Brain microvascular endothelial cell (primary cell): ENCODE data around the gene SURF6.

Experiments
- DNase-seq: peaks from one replicate; pipeline ENCODE4 v3.0.0-alpha.2; 2020
- H3K27ac ChIP-seq: fragments of 250-450 bp; sonication (Bioruptor Pico); 2 replicates; pipeline ENCODE4 v1.5.1; 2020; ENCODE audit warnings: mild to moderate bottlenecking, moderate library complexity
- H3K27me3 ChIP-seq: fragments of 250-450 bp; sonication (Bioruptor Pico); replicated peaks from 2 replicates; pipeline ENCODE4 v1.5.1; 2020; ENCODE audit warnings: mild to moderate bottlenecking
- H3K36me3 ChIP-seq: fragments of 250-450 bp; sonication (Bioruptor Pico); replicated peaks from 2 replicates; pipeline ENCODE4 v1.5.1; 2020; ENCODE audit warnings: mild to moderate bottlenecking
- H3K4me3 ChIP-seq: 2 replicates; pipeline ENCODE4 v1.5.1; 2011; ENCODE audit warnings: low read depth, mild to moderate bottlenecking, control low read depth, low read length, moderate library complexity
- in situ Hi-C: cut with HindIII; loops from 2 replicates; pipeline ENCODE4 v1.10.0; 2017; ENCODE audit warnings: low sequenced_read_pairs, low pct_ligation_motif_present
- TF ChIP-seq, protein P1 (sequence below): IDR thresholded peaks from 2 replicates; pipeline ENCODE4 v1.5.1; 2011; ENCODE audit warnings: low read depth, mild to moderate bottlenecking, moderate library complexity, low read length, control low read depth, inconsistent platforms; ENCODE audit errors: missing control alignments

SURF6 gene

DNA sequence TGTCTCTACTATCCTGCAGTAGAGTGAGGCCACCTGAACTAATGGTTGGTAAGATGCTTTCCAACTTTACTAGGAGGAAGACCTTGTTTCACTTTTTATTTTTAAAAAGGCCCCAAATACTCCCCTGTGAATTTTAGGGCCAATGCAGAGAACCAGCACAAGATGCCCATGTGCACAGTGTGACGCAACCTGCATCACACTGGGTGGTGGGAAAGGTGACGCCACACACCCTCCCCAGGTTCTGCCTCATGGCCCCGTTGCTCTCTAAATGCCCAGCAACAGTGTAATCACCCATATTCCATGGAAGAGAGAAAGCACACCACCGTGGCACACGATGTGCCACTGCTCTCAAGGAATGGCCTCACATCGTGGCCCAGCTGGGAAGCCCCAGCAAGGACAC is 33.4 kb upstream of the SURF6 start:
- Histone ChIP-seq H3K27me3 (no peaks in the 10 kb centered on the region), H3K4me3 (no peak overlapping the region), H3K27ac (no peak overlapping the region), H3K36me3 (peaks cover 75% of the 10 kb centered on the region)
- TF ChIP-seq, protein P1, sequence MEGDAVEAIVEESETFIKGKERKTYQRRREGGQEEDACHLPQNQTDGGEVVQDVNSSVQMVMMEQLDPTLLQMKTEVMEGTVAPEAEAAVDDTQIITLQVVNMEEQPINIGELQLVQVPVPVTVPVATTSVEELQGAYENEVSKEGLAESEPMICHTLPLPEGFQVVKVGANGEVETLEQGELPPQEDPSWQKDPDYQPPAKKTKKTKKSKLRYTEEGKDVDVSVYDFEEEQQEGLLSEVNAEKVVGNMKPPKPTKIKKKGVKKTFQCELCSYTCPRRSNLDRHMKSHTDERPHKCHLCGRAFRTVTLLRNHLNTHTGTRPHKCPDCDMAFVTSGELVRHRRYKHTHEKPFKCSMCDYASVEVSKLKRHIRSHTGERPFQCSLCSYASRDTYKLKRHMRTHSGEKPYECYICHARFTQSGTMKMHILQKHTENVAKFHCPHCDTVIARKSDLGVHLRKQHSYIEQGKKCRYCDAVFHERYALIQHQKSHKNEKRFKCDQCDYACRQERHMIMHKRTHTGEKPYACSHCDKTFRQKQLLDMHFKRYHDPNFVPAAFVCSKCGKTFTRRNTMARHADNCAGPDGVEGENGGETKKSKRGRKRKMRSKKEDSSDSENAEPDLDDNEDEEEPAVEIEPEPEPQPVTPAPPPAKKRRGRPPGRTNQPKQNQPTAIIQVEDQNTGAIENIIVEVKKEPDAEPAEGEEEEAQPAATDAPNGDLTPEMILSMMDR, result no peak
- in situ Hi-C loops, result no loop called here
- no peak for DNase-seq

DNA sequence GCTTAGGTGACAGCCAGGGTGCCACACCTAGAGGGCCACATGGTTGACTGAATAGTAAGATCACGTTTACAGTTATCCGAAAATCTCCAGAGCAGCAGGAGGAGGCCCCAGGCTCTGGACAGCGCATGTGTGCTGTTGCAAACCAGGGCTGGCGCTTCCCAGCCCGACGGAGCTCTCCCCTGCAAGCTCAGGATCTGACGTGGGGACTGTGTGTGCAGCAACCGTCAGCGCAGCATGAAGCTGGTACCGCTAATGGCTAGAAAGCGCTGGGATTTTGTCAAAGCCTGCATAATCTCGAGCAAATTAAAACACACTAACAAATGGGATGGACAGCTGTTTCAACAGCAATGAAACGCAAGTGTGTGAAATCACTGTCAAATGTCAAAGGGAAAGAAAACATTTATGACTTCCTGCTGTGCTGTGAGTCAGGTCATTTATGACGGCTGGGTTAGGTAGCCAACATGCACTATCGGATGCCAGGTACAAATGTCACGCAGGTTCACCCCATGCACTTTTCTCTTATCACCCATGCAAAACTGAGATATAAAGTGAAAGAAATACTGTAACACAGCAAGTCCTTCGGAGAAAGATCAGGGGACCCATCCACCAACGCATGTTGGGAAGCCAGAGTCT is 32.4 kb upstream of the SURF6 start:
- Histone ChIP-seq H3K27ac (peak overlapping the region; percentile 26), H3K36me3 (peaks cover 84% of the 10 kb centered on the region), H3K4me3 (no peak overlapping the region), H3K27me3 (no peaks in the 10 kb centered on the region)
- in situ Hi-C loops, result no loop called here
- DNase-seq, result no peak
- TF ChIP-seq, protein P1, result no peak

DNA sequence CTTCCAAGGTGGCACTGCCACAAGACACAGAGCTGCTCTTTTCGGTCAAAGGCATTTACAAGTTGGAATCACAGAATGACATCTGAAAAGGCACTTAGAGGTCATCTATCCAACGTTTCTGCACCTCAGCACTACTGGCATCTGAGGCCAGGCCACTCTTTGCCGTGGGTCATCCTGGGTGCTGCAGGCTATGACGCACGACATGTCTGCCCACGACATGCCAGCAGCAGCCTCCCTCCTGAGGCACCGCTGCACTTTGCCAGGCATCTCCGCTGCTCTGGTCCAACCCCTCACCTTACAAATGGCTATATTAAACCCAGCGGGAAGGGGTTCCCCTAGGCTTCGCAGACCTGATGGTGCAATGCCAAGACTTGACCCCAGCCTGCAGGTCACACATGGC is 31.8 kb upstream of the SURF6 start:
- Histone ChIP-seq H3K27ac (no peak overlapping the region), H3K4me3 (no peak overlapping the region), H3K36me3 (peaks cover 84% of the 10 kb centered on the region), H3K27me3 (no peaks in the 10 kb centered on the region)
- TF ChIP-seq, protein P1, result no peak
- in situ Hi-C loops, result no loop called here
- DNase-seq, result no peak

DNA sequence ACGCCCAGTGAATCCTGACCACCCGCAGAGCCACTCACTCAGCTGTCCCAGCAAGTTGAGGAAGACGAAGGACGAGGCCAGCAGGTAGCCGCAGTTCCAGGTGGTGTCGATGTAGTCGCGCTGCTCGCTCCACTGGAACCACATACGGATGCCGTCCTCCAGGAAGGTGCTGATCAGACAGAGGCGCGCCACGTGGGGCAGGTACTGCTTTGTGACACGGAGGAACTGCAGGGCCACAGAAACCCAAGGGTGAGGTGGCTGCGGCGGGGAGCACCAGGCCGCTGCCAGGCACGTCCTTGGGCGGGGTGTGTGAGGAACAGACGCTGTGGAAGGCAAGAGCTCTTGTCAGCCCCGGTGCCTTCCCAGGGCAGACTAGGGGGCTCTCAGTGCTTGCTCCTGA is 31.2 kb upstream of the SURF6 start:
- TF ChIP-seq, protein P1, result no peak
- H3K4me3 ChIP-seq, result no peak overlapping the region

DNA sequence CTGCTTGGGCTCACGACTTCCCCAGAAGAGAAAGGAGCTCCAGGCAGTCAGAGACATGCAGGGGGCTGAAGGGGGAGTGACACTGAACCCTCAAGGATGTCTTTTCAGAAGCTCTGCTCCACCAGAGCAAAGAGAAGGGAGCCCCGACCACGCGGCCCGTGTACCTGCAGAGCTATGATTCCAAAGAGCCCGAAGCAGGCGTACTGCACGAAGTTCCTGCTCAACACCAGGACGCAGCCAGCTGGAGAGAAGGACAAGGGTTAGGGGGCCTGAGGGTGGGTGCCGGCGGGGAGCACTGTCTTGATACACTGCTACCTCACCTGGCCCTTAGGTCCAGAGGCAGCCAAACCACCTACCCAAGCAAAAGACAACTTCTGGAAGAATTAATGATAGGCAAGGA is 30.4 kb upstream of the SURF6 start:
- H3K4me3 ChIP-seq, result no peak overlapping the region
- H3K27me3 ChIP-seq, result no peaks in the 10 kb centered on the region
- TF ChIP-seq, protein P1, result no peak
- no peak overlapping the region for H3K27ac ChIP-seq
- in situ Hi-C loops, result no loop called here
- no peak for DNase-seq
- peaks cover 83% of the 10 kb centered on the region for H3K36me3 ChIP-seq

More for the DNA sequence above, 31.2 kb upstream of the SURF6 start:
- H3K27ac ChIP-seq, result no peak overlapping the region
- peaks cover 84% of the 10 kb centered on the region for H3K36me3 ChIP-seq
- DNase-seq, result no peak
- in situ Hi-C loops, result no loop called here
- no peaks in the 10 kb centered on the region for H3K27me3 ChIP-seq
